Measurements from ENCODE around the gene PROX1.

Gene PROX1

DNA sequence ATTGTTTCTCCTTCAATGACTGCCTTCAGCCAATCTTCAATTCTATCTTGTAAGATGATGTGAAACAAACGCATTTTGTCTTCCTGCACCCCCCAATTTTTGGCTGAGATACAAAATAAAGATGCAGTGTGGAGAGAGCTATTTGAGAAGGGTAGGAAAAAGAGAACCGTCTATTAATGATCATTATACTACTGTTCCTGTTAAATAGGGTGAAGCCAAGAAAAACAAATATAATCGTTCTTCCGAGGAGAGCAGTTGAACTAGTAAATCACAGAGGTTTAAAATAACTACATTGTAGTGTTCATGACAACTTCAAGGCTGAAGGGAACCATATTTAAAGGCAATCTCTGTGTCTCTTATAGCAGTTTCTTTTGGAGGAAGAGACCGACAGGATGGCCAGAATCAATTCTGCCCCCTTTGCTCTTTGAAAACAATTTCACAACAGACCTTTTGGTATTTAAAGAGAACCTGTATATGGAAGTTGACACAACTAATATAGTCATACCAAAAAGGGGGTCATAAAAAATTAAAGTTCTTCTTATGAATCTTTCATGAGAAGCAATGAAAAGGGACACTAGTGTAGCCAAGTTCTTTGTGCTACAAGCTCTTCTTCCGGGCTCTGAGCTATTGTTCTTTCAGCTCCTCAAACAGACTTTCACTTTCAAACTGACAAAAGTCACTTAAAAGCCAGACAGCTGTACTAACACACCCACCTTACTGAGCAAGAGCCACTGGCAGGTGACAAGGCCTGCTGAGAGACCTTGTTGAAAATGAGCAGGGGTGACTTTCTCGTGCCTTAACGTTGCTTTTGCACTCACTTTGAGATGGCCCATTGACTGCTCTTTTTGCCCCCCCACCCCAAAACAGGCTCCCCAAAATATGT, 30.9 kb downstream of the PROX1 start:
- TF ChIP-seq, protein P1, sequence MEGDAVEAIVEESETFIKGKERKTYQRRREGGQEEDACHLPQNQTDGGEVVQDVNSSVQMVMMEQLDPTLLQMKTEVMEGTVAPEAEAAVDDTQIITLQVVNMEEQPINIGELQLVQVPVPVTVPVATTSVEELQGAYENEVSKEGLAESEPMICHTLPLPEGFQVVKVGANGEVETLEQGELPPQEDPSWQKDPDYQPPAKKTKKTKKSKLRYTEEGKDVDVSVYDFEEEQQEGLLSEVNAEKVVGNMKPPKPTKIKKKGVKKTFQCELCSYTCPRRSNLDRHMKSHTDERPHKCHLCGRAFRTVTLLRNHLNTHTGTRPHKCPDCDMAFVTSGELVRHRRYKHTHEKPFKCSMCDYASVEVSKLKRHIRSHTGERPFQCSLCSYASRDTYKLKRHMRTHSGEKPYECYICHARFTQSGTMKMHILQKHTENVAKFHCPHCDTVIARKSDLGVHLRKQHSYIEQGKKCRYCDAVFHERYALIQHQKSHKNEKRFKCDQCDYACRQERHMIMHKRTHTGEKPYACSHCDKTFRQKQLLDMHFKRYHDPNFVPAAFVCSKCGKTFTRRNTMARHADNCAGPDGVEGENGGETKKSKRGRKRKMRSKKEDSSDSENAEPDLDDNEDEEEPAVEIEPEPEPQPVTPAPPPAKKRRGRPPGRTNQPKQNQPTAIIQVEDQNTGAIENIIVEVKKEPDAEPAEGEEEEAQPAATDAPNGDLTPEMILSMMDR (IDR thresholded peaks at IDR 0.05; ENCODE audit: control insufficient read depth, insufficient read depth, low read depth, low read length, missing control alignments): no peak
- no peak overlapping the region for H3K4me3 ChIP-seq (ENCODE audit: control insufficient read depth, low read depth, low read length)
- DNase-seq (ENCODE audit: low read depth): no peak

GRCh38 chr1:214019499-214019898, 31.7 kb downstream of the PROX1 start:
- TF ChIP-seq, protein P1 (IDR thresholded peaks at IDR 0.05; ENCODE audit: control insufficient read depth, insufficient read depth, low read depth, low read length, missing control alignments): no peak
- no peak overlapping the region for H3K4me3 ChIP-seq (ENCODE audit: control insufficient read depth, low read depth, low read length)
- no peak for DNase-seq (ENCODE audit: low read depth)

DNA sequence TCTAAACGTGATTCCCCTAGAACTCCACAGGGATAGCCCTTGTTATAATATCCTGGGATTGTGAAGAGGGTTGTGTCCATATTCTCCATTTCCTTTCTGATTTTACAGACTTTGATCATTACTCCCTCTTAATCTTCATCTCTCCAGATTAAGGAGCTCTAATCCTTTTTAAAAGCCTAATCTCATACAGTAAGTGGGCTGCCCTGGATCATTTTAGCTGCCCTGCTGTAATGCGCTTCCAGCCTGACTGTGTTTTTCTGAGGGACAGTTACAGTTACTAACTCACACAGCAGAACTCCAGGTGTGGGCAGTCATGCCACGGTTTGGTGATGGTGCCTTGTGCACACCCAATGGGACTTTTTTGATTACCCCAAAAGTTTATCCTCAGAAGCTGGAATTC, 33.5 kb downstream of the PROX1 start:
- no peak for DNase-seq (ENCODE audit: low read depth)
- H3K4me3 ChIP-seq (ENCODE audit: control insufficient read depth, low read depth, low read length): no peak overlapping the region
- TF ChIP-seq, protein P1 (IDR thresholded peaks at IDR 0.05; ENCODE audit: control insufficient read depth, insufficient read depth, low read depth, low read length, missing control alignments): no peak

DNA sequence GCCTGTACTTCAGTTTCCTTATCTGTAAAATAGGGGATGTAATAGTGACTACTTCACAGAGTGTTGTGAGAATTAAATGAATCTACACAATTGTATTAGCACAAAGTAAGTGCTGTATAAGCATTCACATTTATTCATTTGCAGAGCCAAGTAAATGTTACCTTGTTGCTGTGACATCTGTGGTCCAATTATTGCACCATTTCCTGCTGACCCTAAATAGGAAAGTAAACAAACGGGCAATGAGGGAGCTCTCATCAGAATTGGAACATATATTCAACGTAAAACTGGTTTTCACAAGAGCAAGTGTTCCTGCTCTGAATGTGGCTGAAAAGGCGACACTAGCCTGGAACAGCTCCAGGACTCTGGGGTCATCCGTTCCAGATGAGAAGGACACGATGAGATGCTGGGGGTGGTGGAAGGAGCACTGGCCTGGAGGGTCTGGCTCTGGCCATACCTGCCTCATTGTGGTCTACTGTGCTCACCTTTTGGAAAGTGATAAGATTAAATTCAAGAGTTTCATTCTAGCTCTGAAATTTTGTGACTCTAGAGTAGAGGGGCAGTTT, 34.5 kb downstream of the PROX1 start:
- no peak for DNase-seq (ENCODE audit: low read depth)
- TF ChIP-seq, protein P1 (IDR thresholded peaks at IDR 0.05; ENCODE audit: control insufficient read depth, insufficient read depth, low read depth, low read length, missing control alignments): no peak
- H3K4me3 ChIP-seq (ENCODE audit: control insufficient read depth, low read depth, low read length): no peak overlapping the region

- TF ChIP-seq, protein P1 (IDR thresholded peaks at IDR 0.05; ENCODE audit: control insufficient read depth, insufficient read depth, low read depth, low read length, missing control alignments): no peak
- DNase-seq (ENCODE audit: low read depth): no peak
- no peak overlapping the region for H3K4me3 ChIP-seq (ENCODE audit: control insufficient read depth, low read depth, low read length)
Measured at GRCh38 chr1:214022810-214023425, 35.1 kb downstream of the PROX1 start.

- H3K4me3 ChIP-seq (ENCODE audit: control insufficient read depth, low read depth, low read length): no peak overlapping the region
- TF ChIP-seq, protein P1 (IDR thresholded peaks at IDR 0.05; ENCODE audit: control insufficient read depth, insufficient read depth, low read depth, low read length, missing control alignments): no peak
- no peak for DNase-seq (ENCODE audit: low read depth)
Measured at GRCh38 chr1:214026985-214027384, 39.2 kb downstream of the PROX1 start.

Measured in AG09309 (cell line).